ENCODE results near the gene OR6C76. TPM values are rescaled to one million over a fixed set of nuclear protein-coding genes. Genes with fewer than 3 reads are reported as not detected.

Gene OR6C76
- total and polyA plus RNA-seq, 2 of the 8 experiments (the other 6 are each of a cell fraction or from before 2014, with no cell fraction given): not detected

GRCh38 chr12:55472264-55472663, 46.2 kb downstream of the OR6C76 start:
- CTCF ChIA-PET (ENCODE audit: partially characterized antibody): interaction anchor here (1.6 kb wide), 1 partner anchor 16 kb away, joined by 4 read pairs; no protein-coding TSS in a partner anchor
- POLR2A ChIA-PET (ENCODE audit: partially characterized antibody): no interaction called here
- TF ChIP-seq ZNF274 (IDR thresholded peaks at IDR 0.05; ENCODE audit: borderline replicate concordance, extremely low read depth, low read length): no peak
- no peak for TF ChIP-seq CTCF (IDR thresholded peaks at IDR 0.05; ENCODE audit: control extremely low read depth in 1 of 3, insufficient read depth in 1 of 3, low read depth in 1 of 3, low read length in 3 of 3)
- no peak for TF ChIP-seq HDAC2 (IDR thresholded peaks at IDR 0.05; ENCODE audit: borderline replicate concordance in 1 of 2, low read depth in 2 of 2, low read length in 2 of 2)

More at GRCh38 chr12:55472264-55472663, 46.2 kb downstream of the OR6C76 start:
- Histone ChIP-seq H3K9ac (replicated peaks in 1 of 4; ENCODE audit: extremely low read depth in 1 of 4, low read depth in 3 of 4, low read length in 3 of 4) (no peak overlapping the region), H3K23ac (ENCODE audit: insufficient read length) (no peak overlapping the region), H2BK120ac (replicated peaks; ENCODE audit: low read depth, low read length) (no peak overlapping the region), H3K4me1 (replicated peaks in 1 of 4; ENCODE audit: control insufficient read depth in 3 of 4, insufficient read depth in 4 of 4, low read length in 3 of 4) (no peaks in the 10 kb centered on the region), H3K4ac (replicated peaks; ENCODE audit: insufficient read length, low read depth, low read length) (no peak overlapping the region), H4K20me1 (replicated peaks in 1 of 2; ENCODE audit: control insufficient read depth in 1 of 2, insufficient read depth in 2 of 2, low read length in 2 of 2) (no peaks in the 10 kb centered on the region), H3K27ac (ENCODE audit: low read depth, low read length) (no peak overlapping the region), H3K79me1 (ENCODE audit: low read depth, low read length) (no peaks in the 10 kb centered on the region), H3K23me2 (ENCODE audit: low read depth, low read length) (no peaks in the 10 kb centered on the region), H3K56ac (replicated peaks; ENCODE audit: insufficient read length, low read depth, low read length) (no peak overlapping the region), H3K27me3 (replicated peaks in 1 of 4; ENCODE audit: control insufficient read depth in 3 of 4, extremely low read depth in 1 of 4, insufficient read depth in 3 of 4, low read length in 3 of 4) (no peaks in the 10 kb centered on the region), H3K9me3 (ENCODE audit: insufficient read depth in 2 of 2, low read depth in 1 of 2, low read length in 1 of 2) (no peaks in the 10 kb centered on the region), H2BK20ac (ENCODE audit: low read length) (no peak overlapping the region), H2AK5ac (ENCODE audit: low read depth, low read length) (no peak overlapping the region), H3K18ac (ENCODE audit: extremely low read depth, low read length) (no peak overlapping the region), H4K8ac (ENCODE audit: extremely low read depth, insufficient read depth, low read length) (no peak overlapping the region), H3K36me3 (ENCODE audit: control insufficient read depth in 2 of 4, insufficient read depth in 4 of 4, low read length in 3 of 4) (no peaks in the 10 kb centered on the region), H2BK12ac (ENCODE audit: low read depth, low read length) (no peak overlapping the region), H2BK5ac (ENCODE audit: low read depth, low read length) (no peak overlapping the region), H3K79me2 (ENCODE audit: control insufficient read depth in 1 of 2, insufficient read depth in 2 of 2, low read length in 2 of 2) (no peaks in the 10 kb centered on the region), H3K14ac (ENCODE audit: insufficient read length) (no peak overlapping the region), H2BK15ac (ENCODE audit: low read length) (no peak overlapping the region), H3K4me3 (ENCODE audit: extremely low read depth in 1 of 4, insufficient read depth in 2 of 4, low read depth in 3 of 4, low read length in 4 of 4) (no peak overlapping the region), H2AFZ (ENCODE audit: low read length) (no peak overlapping the region), H4K5ac (ENCODE audit: insufficient read length, low read depth, low read length) (no peak overlapping the region), H4K91ac (replicated peaks; ENCODE audit: insufficient read length, low read length) (no peak overlapping the region), H3K4me2 (ENCODE audit: insufficient read depth in 1 of 2, low read depth in 2 of 2, low read length in 2 of 2) (no peak overlapping the region)
- WGBS, 2 experiments (ENCODE audit: extremely low coverage in 1 of 2, insufficient coverage in 1 of 2, insufficient read length in 1 of 2, insufficient replicate concordance in 2 of 2, low coverage in 1 of 2, low lambda C conversion rate in 2 of 2, missing lambda C conversion rate in 1 of 2): 72% methylated on average over 1 of the region's 1 CpG; no CpG with 5 or more reads in 1 of the 2 experiments
- no peak for FAIRE-seq
- no peak for DNase-seq (ENCODE audit: low read depth in 1 of 2, low spot score in 2 of 2)

Data from H1 (cell line).